H1 (cell line): ENCODE results near the gene NLGN4Y.

ENCODE experiments used
- ATF2 ChIP-seq: IDR thresholded peaks from 2 replicates; pipeline ENCODE4 v1.6.1; 2012; ENCODE audit warnings: low read length, inconsistent platforms
- BACH1 ChIP-seq: IDR thresholded peaks from 2 replicates; pipeline ENCODE4 v1.6.1; 2012; ENCODE audit warnings: low read length, improper control_type of control experiment
- CTCF ChIP-seq, 3 experiments: IDR thresholded peaks; 1 replicate in 2 of 3; 2 replicates in 1 of 3; pipeline versions ENCODE4 v1.5.1 to v1.6.1; 2011; ENCODE audit warnings: low read length in 3 of 3, mild to moderate bottlenecking in 3 of 3, inconsistent platforms in 2 of 3, low read depth in 1 of 3, moderate library complexity in 1 of 3; ENCODE audit not compliant: insufficient read depth in 1 of 3; ENCODE audit errors: control extremely low read depth in 1 of 3
- EZH2 ChIP-seq: fragments of 200-600 bp; sonication (generic); IDR thresholded peaks from 2 replicates; pipeline ENCODE4 v1.7.1; 2012; ENCODE audit warnings: low read depth, mild to moderate bottlenecking, moderate library complexity, low read length, inconsistent platforms; ENCODE audit not compliant: severe bottlenecking
- FOSL1 ChIP-seq: IDR thresholded peaks from 2 replicates; pipeline ENCODE4 v1.6.1; 2011; ENCODE audit warnings: mild to moderate bottlenecking, low read depth, low read length, moderate library complexity; ENCODE audit not compliant: insufficient read depth
- JUN ChIP-seq: IDR thresholded peaks from 2 replicates; pipeline ENCODE4 v1.6.1; 2011; ENCODE audit warnings: low read depth, mild to moderate bottlenecking, improper control_type of control experiment, low read length
- JUND ChIP-seq: IDR thresholded peaks from 2 replicates; pipeline ENCODE4 v1.6.1; 2011; ENCODE audit warnings: mild to moderate bottlenecking, improper control_type of control experiment, low read length
- MAX ChIP-seq: IDR thresholded peaks from 2 replicates; pipeline ENCODE4 v1.6.1; 2012; ENCODE audit warnings: inconsistent platforms
- POLR2A ChIP-seq, 2 experiments: IDR thresholded peaks; 1 replicate in 1 of 2; 2 replicates in 1 of 2; pipeline ENCODE4 v1.6.1; 2011; ENCODE audit warnings: low read depth in 2 of 2, low read length in 2 of 2, mild to moderate bottlenecking in 2 of 2; ENCODE audit errors: control extremely low read depth in 1 of 2
- POLR2AphosphoS5 ChIP-seq: IDR thresholded peaks from 2 replicates; pipeline ENCODE4 v1.6.1; 2011; ENCODE audit warnings: low read depth, low read length
- RAD21 ChIP-seq, 2 experiments: IDR thresholded peaks in 1 of 2; conservative IDR thresholded peaks in 1 of 2; 2 replicates each; pipeline ENCODE4 v1.6.1; 2011; ENCODE audit warnings: low read depth in 2 of 2, low read length in 2 of 2, improper control_type of control experiment in 1 of 2, inconsistent platforms in 1 of 2, mild to moderate bottlenecking in 1 of 2, moderate library complexity in 1 of 2
- RFX5 ChIP-seq: IDR thresholded peaks from 2 replicates; pipeline ENCODE4 v1.6.1; 2011; ENCODE audit warnings: low read depth, low read length, improper control_type of control experiment, borderline replicate concordance
- TAF1 ChIP-seq: IDR thresholded peaks from 2 replicates; pipeline ENCODE4 v1.6.1; 2011; ENCODE audit warnings: mild to moderate bottlenecking, low read depth, low read length
- TEAD4 ChIP-seq: IDR thresholded peaks from 2 replicates; pipeline ENCODE4 v1.6.1; 2012; ENCODE audit warnings: low read depth, low read length, inconsistent platforms, mixed read lengths

GRCh38 chrY:14825728-14826127, 301.4 kb downstream of the NLGN4Y start:
- TF ChIP-seq CTCF (IDR thresholded peaks at IDR 0.05; ENCODE audit: control extremely low read depth in 1 of 3, insufficient read depth in 1 of 3, low read depth in 1 of 3, low read length in 3 of 3), result no peak
- no peak for TF ChIP-seq RFX5
- TF ChIP-seq TAF1, result no peak
- no peak for TF ChIP-seq FOSL1
- TF ChIP-seq EZH2, result no peak
- TF ChIP-seq BACH1, result no peak
- TF ChIP-seq POLR2A (IDR thresholded peaks at IDR 0.05; ENCODE audit: control extremely low read depth in 1 of 2, low read depth in 2 of 2, low read length in 2 of 2), result no peak
- TF ChIP-seq MAX, result no peak
- TF ChIP-seq JUND, result no peak
- TF ChIP-seq POLR2AphosphoS5, result no peak
- TF ChIP-seq RAD21 (IDR thresholded peaks at IDR 0.05 in 1 of 2, conservative IDR thresholded peaks at IDR 0.05 in 1 of 2; ENCODE audit: low read depth in 2 of 2, low read length in 2 of 2), result no peak
- no peak for TF ChIP-seq JUN
- no peak for TF ChIP-seq ATF2
- TF ChIP-seq TEAD4, result no peak
